ENCODE measurements around the gene RPTOR.

The RPTOR gene

GRCh38 chr17:80892019-80892855 lies 347.6 kb downstream of the RPTOR start:
- peak; percentile 72 to 90 for DNase-seq (ENCODE audit: low read depth in 2 of 2)

- DNase-seq (ENCODE audit: low read depth in 2 of 2) = no peak
Measured at GRCh38 chr17:80892900-80893603, 348.4 kb downstream of the RPTOR start.

GRCh38 chr17:80893604-80894438 lies 349.2 kb downstream of the RPTOR start:
- no peak for DNase-seq (ENCODE audit: low read depth in 2 of 2)

- DNase-seq (ENCODE audit: low read depth in 2 of 2) = no peak
Measured at GRCh38 chr17:80894439-80894721, 349.7 kb downstream of the RPTOR start.

- DNase-seq (ENCODE audit: low read depth in 2 of 2) = no peak
Measured at GRCh38 chr17:80894726-80895125, 350.1 kb downstream of the RPTOR start.

GRCh38 chr17:80895366-80895765 lies 350.7 kb downstream of the RPTOR start:
- DNase-seq (ENCODE audit: low read depth in 2 of 2) = no peak

- DNase-seq (ENCODE audit: low read depth in 2 of 2) = no peak
Measured at GRCh38 chr17:80898716-80899115, 354.1 kb downstream of the RPTOR start.

- DNase-seq (ENCODE audit: low read depth in 2 of 2) = peak; percentile 62 to 71
Measured at GRCh38 chr17:80899402-80900268, 355.0 kb downstream of the RPTOR start.

- DNase-seq (ENCODE audit: low read depth in 2 of 2) = no peak
Measured at GRCh38 chr17:80901319-80901718, 356.7 kb downstream of the RPTOR start.

- no peak for DNase-seq (ENCODE audit: low read depth in 2 of 2)
Measured at GRCh38 chr17:80902197-80902962, 357.7 kb downstream of the RPTOR start.

- no peak for DNase-seq (ENCODE audit: low read depth in 2 of 2)
Measured at GRCh38 chr17:80902963-80903611, 358.4 kb downstream of the RPTOR start.

- DNase-seq (ENCODE audit: low read depth in 2 of 2) = no peak
Measured at GRCh38 chr17:80904036-80904753, 359.6 kb downstream of the RPTOR start.

- DNase-seq (ENCODE audit: low read depth in 2 of 2) = no peak
Measured at GRCh38 chr17:80905586-80906230, 361.1 kb downstream of the RPTOR start.

- DNase-seq (ENCODE audit: low read depth in 2 of 2) = no peak
Measured at GRCh38 chr17:80906364-80907259, 362.0 kb downstream of the RPTOR start.

- DNase-seq (ENCODE audit: low read depth in 2 of 2) = no peak
Measured at GRCh38 chr17:80907281-80907680, 362.6 kb downstream of the RPTOR start.

GRCh38 chr17:80908211-80908610 lies 363.6 kb downstream of the RPTOR start:
- DNase-seq (ENCODE audit: low read depth in 2 of 2) = no peak

GRCh38 chr17:80908776-80909175 lies 364.1 kb downstream of the RPTOR start:
- no peak for DNase-seq (ENCODE audit: low read depth in 2 of 2)

- no peak for DNase-seq (ENCODE audit: low read depth in 2 of 2)
Measured at GRCh38 chr17:80909635-80910034, 365.0 kb downstream of the RPTOR start.
